ENCODE measurements around the gene SLC6A6.

DNA sequence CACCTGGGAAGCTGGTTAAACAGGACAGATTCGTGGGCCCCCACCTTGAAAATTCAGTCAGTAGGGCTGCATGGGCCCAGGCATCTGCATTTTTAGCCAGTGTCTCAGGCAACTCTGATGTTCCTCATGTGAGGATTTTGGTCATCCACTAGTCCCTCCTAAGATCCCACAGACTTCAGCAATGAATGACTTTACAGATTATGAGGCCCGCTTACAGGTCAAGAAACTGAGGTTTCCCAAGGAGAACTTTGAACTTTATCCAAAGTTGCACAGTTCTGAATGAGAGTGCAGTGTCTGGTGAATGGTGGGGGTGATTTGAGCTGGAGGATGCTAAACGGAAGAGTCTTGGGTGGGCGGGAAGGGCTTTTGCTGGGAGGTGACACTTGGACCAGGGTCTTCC, 27.2 kb downstream of the SLC6A6 start:
- TF ChIP-seq, protein P1, sequence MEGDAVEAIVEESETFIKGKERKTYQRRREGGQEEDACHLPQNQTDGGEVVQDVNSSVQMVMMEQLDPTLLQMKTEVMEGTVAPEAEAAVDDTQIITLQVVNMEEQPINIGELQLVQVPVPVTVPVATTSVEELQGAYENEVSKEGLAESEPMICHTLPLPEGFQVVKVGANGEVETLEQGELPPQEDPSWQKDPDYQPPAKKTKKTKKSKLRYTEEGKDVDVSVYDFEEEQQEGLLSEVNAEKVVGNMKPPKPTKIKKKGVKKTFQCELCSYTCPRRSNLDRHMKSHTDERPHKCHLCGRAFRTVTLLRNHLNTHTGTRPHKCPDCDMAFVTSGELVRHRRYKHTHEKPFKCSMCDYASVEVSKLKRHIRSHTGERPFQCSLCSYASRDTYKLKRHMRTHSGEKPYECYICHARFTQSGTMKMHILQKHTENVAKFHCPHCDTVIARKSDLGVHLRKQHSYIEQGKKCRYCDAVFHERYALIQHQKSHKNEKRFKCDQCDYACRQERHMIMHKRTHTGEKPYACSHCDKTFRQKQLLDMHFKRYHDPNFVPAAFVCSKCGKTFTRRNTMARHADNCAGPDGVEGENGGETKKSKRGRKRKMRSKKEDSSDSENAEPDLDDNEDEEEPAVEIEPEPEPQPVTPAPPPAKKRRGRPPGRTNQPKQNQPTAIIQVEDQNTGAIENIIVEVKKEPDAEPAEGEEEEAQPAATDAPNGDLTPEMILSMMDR (IDR thresholded peaks at IDR 0.05) = no peak
- TF ChIP-seq POLR2A (IDR thresholded peaks at IDR 0.05) (no peak), POLR2AphosphoS5 (IDR thresholded peaks at IDR 0.05) (no peak)

Measured in breast epithelium (tissue), 3 donors.